Measurements from ENCODE around the gene NPBWR2. TPM values are rescaled to one million over a fixed set of nuclear protein-coding genes. Genes with fewer than 3 reads are reported as not detected.
"Not testable (repeated sequence)": the region's sequence is repeated elsewhere in the genome, so short reads cannot be mapped to it uniquely, and the experiment has no call there.

Gene NPBWR2
- total RNA-seq, 1 donor from 2014 or later = not detected

DNA sequence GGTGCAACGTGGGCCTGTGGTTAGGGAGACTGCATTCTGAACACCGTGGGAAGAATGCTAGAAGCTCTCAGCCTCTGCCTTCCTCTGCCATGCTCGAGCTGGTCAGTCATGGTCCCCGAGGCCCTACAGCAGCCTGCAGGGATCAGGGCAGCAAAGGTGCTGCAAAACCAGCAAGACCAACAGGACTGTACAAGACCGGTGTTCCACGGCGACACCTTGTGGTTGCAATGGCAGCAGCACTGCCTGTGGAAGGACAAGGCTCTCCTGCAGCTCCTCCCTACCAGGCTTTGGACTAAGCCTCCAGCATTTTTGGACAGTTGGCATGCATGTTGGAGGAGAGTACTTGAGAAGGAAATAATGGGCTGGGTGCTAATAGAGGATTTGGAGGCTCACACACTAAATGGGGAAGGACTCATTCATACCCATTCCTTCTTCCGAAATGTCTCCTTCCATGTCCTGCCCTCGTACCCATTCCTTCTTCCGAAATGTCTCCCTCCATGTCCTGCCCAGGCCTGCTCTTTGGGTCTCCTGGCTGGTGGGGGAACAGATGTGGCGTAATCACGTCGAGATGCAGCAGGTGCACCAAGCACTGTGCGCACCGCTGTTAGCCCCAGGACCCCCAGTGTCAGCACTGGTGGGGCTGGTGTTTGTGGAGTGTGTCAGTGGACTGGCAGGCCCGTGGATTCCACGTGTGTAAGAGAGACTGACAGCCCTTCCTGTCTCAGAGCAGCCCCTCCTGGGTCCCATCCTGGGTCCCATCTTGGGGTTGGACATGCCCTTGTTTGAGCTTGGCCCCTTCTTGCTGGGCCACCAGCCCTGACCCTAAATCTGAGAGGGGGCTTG, 38.3 kb upstream of the NPBWR2 start:
- intact Hi-C loops (cut with DNase I) = no loop called here
- peak; percentile 65 for DNase-seq (ENCODE audit: low spot score)

DNA sequence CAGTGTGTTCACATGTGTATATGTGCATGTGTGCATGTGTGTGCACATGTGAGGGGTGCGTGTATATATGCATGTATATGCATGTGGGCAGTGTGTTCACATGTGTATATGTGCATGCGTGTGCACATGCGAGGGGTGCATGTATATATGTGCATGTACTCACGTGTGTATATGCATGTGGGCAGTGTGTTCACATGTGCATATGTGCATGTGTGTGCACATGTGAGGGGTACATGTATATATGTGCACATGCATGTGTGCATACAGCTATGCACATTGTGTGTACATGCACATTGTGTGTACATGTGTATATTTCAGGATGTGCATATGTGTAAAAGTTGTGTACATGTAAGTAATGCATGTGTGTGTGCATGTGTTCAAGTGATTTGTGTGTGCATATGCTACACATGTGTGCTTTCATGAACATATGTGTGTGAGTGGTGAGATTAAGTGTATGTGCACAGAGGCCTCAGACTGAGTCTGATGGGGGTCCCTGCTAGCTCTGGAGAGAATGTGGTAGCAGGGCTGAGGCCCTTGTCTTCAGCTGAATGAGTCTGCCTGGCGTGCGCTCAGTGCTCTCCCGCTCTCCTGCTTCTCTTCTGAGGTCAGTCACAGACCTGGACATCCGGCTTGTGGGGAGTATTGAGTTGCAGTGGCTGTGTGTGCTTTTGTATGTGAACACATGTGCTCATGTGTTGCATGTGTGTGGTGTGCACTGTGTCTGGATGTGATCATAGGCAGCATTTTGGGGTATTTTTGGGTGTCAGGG, 37.0 kb upstream of the NPBWR2 start:
- intact Hi-C loops (cut with DNase I) = no loop called here
- peak; percentile 35 for DNase-seq (ENCODE audit: low spot score)

GRCh38 chr20:64143018-64143801, 35.8 kb upstream of the NPBWR2 start:
- peak; percentile 36 for DNase-seq (ENCODE audit: low spot score)

DNA sequence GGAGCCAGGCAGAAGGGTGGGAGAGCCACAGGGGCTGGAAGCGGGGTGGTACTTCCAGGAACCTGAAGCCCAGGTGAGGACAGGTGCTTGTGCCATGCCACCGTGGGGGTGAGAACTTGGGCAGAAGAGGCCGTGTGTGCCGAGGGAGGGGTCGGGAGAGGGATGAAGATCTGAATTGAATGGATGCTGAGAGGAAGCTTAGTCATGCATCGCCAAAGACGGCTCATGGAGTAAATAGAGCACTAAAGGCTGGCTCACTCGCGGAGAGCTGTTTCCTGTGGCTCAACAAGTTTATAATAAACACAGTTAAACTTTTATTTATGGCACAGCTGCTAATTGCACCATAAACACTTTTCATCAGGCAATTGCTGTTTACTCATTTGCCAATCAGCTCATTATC, 35.2 kb upstream of the NPBWR2 start:
- intact Hi-C loops (cut with DNase I) = no loop called here
- peak; percentile 17 for DNase-seq (ENCODE audit: low spot score)

More at GRCh38 chr20:64143018-64143801, 35.8 kb upstream of the NPBWR2 start:
- intact Hi-C loops (cut with DNase I) = no loop called here

- DNase-seq (ENCODE audit: low spot score) = peak; percentile 46
- intact Hi-C loops (cut with DNase I) = no loop called here
Measured at GRCh38 chr20:64140956-64141355, 33.6 kb upstream of the NPBWR2 start.

- intact Hi-C loops (cut with DNase I) = no loop called here
- DNase-seq (ENCODE audit: low spot score) = peak; percentile 39
Measured at GRCh38 chr20:64140061-64140931, 32.9 kb upstream of the NPBWR2 start.

DNA sequence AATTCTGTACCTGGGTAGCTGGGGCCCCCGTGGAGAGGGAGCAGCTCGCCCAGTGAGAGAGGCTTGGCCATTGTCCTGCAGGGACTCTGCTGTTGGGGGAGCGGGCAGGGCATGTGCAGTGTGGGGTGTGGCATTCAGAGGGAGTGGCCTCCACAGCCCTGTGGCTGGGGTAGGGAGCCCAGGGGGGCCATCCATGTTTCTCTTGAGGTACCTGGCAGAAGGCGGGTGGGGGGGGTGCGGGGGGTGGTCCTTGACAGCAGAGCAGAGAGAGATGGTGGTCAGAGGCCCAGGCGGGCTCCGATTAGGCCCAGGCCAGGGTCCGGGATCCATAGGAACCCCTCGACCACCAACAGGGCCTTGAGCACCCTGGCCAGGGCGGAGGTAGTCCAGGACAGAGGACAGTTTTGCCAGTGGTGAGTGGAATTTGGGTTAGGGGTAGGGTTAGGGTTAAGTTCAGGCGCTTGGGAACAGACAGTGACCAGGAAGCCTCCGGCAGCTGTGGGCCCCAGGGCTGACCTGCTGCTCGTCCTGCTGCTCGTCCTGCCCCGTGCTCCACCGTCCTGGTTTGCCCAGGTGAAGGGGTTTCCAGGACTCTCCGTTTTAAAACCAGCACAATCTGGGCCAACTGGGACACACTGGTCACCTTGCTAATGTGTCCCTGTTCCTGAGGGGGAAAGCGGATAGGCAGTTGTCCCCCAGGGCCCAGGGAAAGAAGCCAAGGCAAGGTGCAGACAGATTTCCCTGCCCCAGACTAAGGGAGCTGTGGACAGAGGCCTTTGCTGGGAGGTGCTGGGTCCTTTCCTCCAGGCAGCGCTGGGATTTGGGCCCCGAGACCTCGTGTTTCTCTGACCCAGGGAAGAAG, 32.1 kb upstream of the NPBWR2 start:
- intact Hi-C loops (cut with DNase I) = no loop called here
- peak; percentile 54 for DNase-seq (ENCODE audit: low spot score)

DNA sequence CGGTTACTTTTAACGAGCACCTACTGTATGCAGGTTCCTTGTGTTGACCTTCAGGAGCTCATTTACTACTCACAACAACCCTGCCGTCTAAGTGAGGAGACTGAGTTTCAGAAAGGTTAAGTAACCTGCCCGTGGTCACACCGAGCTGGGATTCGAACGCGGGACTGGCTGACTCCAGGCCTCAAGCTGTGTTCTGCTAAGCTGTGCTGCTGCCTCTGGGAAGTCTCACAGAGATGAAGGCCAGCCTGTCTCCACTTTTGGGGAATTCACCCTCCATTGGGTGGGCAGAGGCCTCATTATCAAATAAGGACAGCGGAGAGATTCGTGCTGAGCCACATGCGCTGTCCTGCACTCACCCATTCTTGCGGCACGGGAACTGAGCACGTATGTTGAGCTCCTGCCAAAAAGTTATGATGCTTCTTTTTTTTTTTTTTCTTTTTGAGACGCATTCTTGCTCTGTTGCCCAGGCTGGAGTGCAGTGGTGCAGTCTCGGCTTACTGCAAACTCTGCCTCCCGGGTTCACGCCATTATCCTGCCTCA, 31.0 kb upstream of the NPBWR2 start:
- intact Hi-C loops (cut with DNase I) = no loop called here
- peak; percentile 62 for DNase-seq (ENCODE audit: low spot score)

GRCh38 chr20:64137598-64138031, 30.2 kb upstream of the NPBWR2 start:
- intact Hi-C loops (cut with DNase I) = no loop called here
- peak; percentile 71 for DNase-seq (ENCODE audit: low spot score)

DNA sequence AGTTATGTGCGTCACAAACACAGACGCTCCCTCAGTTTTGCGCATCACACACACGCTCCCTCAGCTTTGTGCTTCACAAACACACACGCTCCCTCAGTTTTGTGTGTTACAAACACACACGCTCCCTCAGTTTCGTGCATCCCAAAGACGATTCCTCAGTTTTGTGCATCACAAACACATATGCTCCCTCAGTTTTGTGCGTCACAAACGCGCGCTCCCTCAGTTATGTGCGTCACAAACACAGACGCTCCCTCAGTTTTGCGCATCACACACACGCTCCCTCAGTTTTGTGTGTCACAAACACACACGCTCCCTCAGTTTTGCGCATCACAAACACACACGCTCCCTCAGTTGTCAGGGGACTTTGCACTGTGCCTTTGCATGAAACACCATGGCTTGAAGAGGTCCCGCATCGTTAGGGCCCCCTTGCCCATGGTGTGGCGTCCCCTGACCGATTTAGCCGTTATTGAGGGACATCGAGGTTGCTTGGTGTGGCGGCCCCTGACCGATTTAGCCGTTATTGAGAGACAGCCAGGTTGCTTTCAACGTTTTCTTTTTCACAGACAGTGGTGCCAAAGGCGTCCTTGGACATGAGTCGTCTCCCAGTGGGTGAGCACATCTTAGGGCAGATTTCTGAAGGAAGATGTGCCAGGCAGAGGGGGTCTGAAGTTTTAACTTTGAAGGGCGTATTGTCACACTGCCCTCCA, 28.8 kb upstream of the NPBWR2 start:
- intact Hi-C loops (cut with DNase I) = no loop called here
- DNase-seq (ENCODE audit: low spot score) = peak; percentile 51

- DNase-seq (ENCODE audit: low spot score) = peak; percentile 47
- intact Hi-C loops (cut with DNase I) = not testable (repeated sequence)
Measured at GRCh38 chr20:64134744-64135143, 27.4 kb upstream of the NPBWR2 start.

GRCh38 chr20:64133951-64134407, 26.6 kb upstream of the NPBWR2 start:
- DNase-seq (ENCODE audit: low spot score) = peak; percentile 46
- intact Hi-C loops (cut with DNase I) = no loop called here

GRCh38 chr20:64131406-64131805, 24.0 kb upstream of the NPBWR2 start:
- peak; percentile 41 for DNase-seq (ENCODE audit: low spot score)
- intact Hi-C loops (cut with DNase I) = no loop called here

GRCh38 chr20:64130876-64131275, 23.5 kb upstream of the NPBWR2 start:
- DNase-seq (ENCODE audit: low spot score) = peak; percentile 29
- intact Hi-C loops (cut with DNase I) = no loop called here

DNA sequence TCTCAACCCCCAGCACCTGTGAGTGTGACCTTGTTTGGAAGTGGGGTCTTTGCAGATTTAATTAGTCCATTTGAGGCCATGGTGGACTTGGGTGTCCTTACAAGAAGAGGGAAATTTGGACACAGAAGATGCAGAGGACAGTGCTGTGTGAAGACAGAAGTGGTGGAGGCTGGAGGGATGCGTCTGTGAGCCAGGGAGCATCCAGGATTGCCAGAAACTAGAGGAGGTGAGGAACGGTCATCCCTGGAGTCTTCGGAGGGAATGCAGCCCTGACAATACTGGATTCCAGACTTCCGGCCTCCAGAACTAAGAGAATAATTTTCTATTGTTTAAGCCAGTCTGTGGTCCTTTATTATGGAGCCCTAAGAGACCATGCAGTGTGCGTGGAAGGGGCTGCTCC, 22.9 kb upstream of the NPBWR2 start:
- intact Hi-C loops (cut with DNase I) = no loop called here
- DNase-seq (ENCODE audit: low spot score) = peak; percentile 41

DNA sequence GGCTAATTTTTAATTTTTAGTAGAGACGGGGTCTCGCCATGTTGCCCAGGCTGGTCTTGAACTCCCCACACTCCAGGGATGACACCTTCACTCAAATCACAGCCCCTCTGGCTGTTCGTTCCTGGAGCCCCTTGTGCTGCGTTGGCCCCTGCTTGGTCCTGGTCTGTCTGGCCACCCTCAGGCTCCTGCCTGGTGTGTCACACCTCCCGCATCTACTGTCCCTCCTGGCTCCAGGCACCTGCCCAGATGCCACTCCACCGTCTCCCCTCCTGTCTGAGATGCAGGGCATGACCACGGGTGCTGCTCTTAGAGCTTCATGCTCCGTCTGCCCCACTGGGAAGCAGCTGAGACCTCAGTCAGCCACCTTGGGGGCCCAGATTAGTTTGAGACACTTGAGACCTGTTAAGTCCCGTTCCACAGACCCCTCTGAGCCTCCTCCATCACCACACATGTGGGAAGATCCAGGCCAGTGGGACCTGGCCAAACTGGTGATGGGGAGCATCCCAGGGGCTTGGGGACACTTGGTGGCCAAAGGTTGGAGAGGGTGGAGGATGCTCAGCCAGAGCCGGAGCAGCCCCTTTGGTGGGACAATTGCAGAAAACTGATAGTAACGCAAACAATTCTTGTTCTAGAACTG, 21.9 kb upstream of the NPBWR2 start:
- intact Hi-C loops (cut with DNase I) = no loop called here

GRCh38 chr20:64123517-64123916, 16.2 kb upstream of the NPBWR2 start:
- intact Hi-C loops (cut with DNase I) = loop anchor here (5.0 kb wide), 1 partner anchor 586 kb away; the partner anchor contains the start of gene PTK6
- peak; percentile 41 for DNase-seq (ENCODE audit: low spot score)

More for the DNA sequence above, 21.9 kb upstream of the NPBWR2 start:
- DNase-seq (ENCODE audit: low spot score) = peak; percentile 49
